CD14-positive monocyte (primary cell): ENCODE results near the gene PLXNC1. TPM values are rescaled to one million over a fixed set of nuclear protein-coding genes. Genes with fewer than 3 reads are reported as not detected.

Experiments used
- DNase-seq, 3 donors: peaks; one replicate each; pipeline ENCODE4 v3.0.0-alpha.2; 2011 to 2022
- H2AFZ ChIP-seq: 2 replicates; pipeline ENCODE4 v1.6.0; 2012; ENCODE audit warnings: mild to moderate bottlenecking, low read depth, low read length, inconsistent platforms; ENCODE audit not compliant: insufficient read depth, poor library complexity, severe bottlenecking
- H3K27ac ChIP-seq, 2 donors: 1 replicate in 1 of 2; 2 replicates in 1 of 2; pipeline ENCODE4 v1.5.1; 2012 to 2013; ENCODE audit warnings: low read length in 2 of 2, control low read depth in 1 of 2, inconsistent platforms in 1 of 2, low read depth in 1 of 2, mild to moderate bottlenecking in 1 of 2
- H3K27me3 ChIP-seq, 2 donors: one replicate each; pipeline versions ENCODE4 v1.6.0 to v1.6.1; 2011 to 2013; ENCODE audit warnings: low read length in 2 of 2; ENCODE audit not compliant: control insufficient read depth in 2 of 2, insufficient read depth in 2 of 2
- H3K36me3 ChIP-seq, 2 donors: replicated peaks in 1 of 2; 1 replicate in 1 of 2; 2 replicates in 1 of 2; pipeline versions ENCODE4 v1.5.1 to v1.6.1; 2012 to 2013; ENCODE audit warnings: low read length in 2 of 2, control low read depth in 1 of 2, inconsistent platforms in 1 of 2, mild to moderate bottlenecking in 1 of 2; ENCODE audit not compliant: insufficient read depth in 2 of 2, control insufficient read depth in 1 of 2
- H3K4me1 ChIP-seq, 2 donors: 1 replicate in 1 of 2; 2 replicates in 1 of 2; pipeline versions ENCODE4 v1.5.1 to v1.6.1; 2012 to 2013; ENCODE audit warnings: low read length in 2 of 2, control low read depth in 1 of 2, inconsistent platforms in 1 of 2, mild to moderate bottlenecking in 1 of 2, moderate library complexity in 1 of 2; ENCODE audit not compliant: insufficient read depth in 2 of 2, control insufficient read depth in 1 of 2
- H3K4me2 ChIP-seq: replicated peaks from 2 replicates; pipeline ENCODE3; 2012; ENCODE audit warnings: low read length, moderate library complexity, mild to moderate bottlenecking; ENCODE audit not compliant: poor library complexity, severe bottlenecking; ENCODE audit errors: extremely low read depth
- H3K4me3 ChIP-seq, 3 experiments: fragments of 200-600 bp in 1 of 3; sonication (generic) in 1 of 3; replicated peaks in 1 of 3; 1 replicate in 2 of 3; 2 replicates in 1 of 3; pipeline ENCODE4 v1.5.1; 2011 to 2013; ENCODE audit warnings: low read length in 3 of 3, mild to moderate bottlenecking in 3 of 3, control low read depth in 2 of 3, low read depth in 2 of 3, inconsistent platforms in 1 of 3, moderate library complexity in 1 of 3
- H3K79me2 ChIP-seq: 2 replicates; pipeline ENCODE4 v1.6.0; 2012; ENCODE audit warnings: mild to moderate bottlenecking, control low read depth, inconsistent platforms, low read length, moderate library complexity; ENCODE audit not compliant: insufficient read depth
- H3K9ac ChIP-seq: 2 replicates; pipeline ENCODE4 v1.6.0; 2017; ENCODE audit warnings: low read length, mild to moderate bottlenecking; ENCODE audit not compliant: insufficient read depth, poor library complexity, severe bottlenecking
- H3K9me3 ChIP-seq, 2 donors: replicated peaks in 1 of 2; 1 replicate in 1 of 2; 2 replicates in 1 of 2; pipeline versions ENCODE4 v1.5.1 to v1.6.1; 2012 to 2013; ENCODE audit warnings: low read length in 2 of 2, control low read depth in 1 of 2; ENCODE audit not compliant: control insufficient read depth in 1 of 2, insufficient read depth in 1 of 2
- H4K20me1 ChIP-seq: 2 replicates; pipeline ENCODE4 v1.6.0; 2012; ENCODE audit warnings: mild to moderate bottlenecking, low read length, control low read depth, moderate library complexity; ENCODE audit not compliant: insufficient read depth
- H3K27ac Mint-ChIP-seq, 7 donors: one replicate each; pipeline ENCODE4 v1.8.0; 2020; ENCODE audit warnings: mild to moderate bottlenecking in 7 of 7, mixed read lengths in 7 of 7, moderate library complexity in 6 of 7, inconsistent platforms in 2 of 7
- H3K27me3 Mint-ChIP-seq, 3 donors: one replicate each; pipeline ENCODE4 v1.8.0; 2021 to 2022; ENCODE audit warnings: low read depth in 3 of 3, mild to moderate bottlenecking in 3 of 3, mixed read lengths in 3 of 3, moderate library complexity in 3 of 3, inconsistent platforms in 1 of 3
- H3K36me3 Mint-ChIP-seq, 2 donors: one replicate each; pipeline ENCODE4 v1.8.0; 2020; ENCODE audit warnings: mixed read lengths in 2 of 2, inconsistent platforms in 1 of 2, mild to moderate bottlenecking in 1 of 2
- H3K4me1 Mint-ChIP-seq: one replicate; pipeline ENCODE4 v1.8.0; 2020; ENCODE audit warnings: mild to moderate bottlenecking, mixed read lengths
- H3K4me3 Mint-ChIP-seq, 2 donors: one replicate each; pipeline ENCODE4 v1.8.0; 2020; ENCODE audit warnings: mild to moderate bottlenecking in 2 of 2, mixed read lengths in 2 of 2, moderate library complexity in 1 of 2
- H3K9me3 Mint-ChIP-seq, 7 donors: one replicate each; pipeline ENCODE4 v1.8.0; 2020 to 2022; ENCODE audit warnings: mixed read lengths in 7 of 7, mild to moderate bottlenecking in 6 of 7, moderate library complexity in 6 of 7, inconsistent platforms in 2 of 7
- WGBS: methylation state at CpG from one replicate; pipeline ENCODE4 v1.1.5; 2013; ENCODE audit warnings: missing lambda C conversion rate; ENCODE audit not compliant: insufficient coverage; 5-methylcytosine and 5-hydroxymethylcytosine counted together
- intact Hi-C, 2 donors: fragments of 100-400 bp; cut with micrococcal nuclease; formaldehyde crosslinking; loops; one replicate each; pipeline versions ENCODE4 v1.15.0 to v1.15.1; 2023
- polyA plus RNA-seq, 3 donors: library from polyadenylated mRNA; depleted of rRNA in 1 of 3; unstranded in 2 of 3; stranded (reverse) in 1 of 3; fragments of 300-500 nt in 2 of 3; fragments of >200 nt in 1 of 3; fragmentation: Illumina TruSeq in 2 of 3; gene quantifications; 1 replicate in 2 of 3; 2 replicates in 1 of 3; pipeline ENCODE4 v1.2.3, GENCODE V29; 2012 to 2021
- TF ChIP-seq, protein P1 (sequence below): fragments of 200-600 bp; IDR thresholded peaks from one replicate; pipeline ENCODE4 v1.8.0; 2022; ENCODE audit warnings: antibody characterized with exemption, mild to moderate bottlenecking

The PLXNC1 gene
- polyA plus RNA-seq, 3 donors: 14.3 to 35.2 (median 15.4) TPM

DNA sequence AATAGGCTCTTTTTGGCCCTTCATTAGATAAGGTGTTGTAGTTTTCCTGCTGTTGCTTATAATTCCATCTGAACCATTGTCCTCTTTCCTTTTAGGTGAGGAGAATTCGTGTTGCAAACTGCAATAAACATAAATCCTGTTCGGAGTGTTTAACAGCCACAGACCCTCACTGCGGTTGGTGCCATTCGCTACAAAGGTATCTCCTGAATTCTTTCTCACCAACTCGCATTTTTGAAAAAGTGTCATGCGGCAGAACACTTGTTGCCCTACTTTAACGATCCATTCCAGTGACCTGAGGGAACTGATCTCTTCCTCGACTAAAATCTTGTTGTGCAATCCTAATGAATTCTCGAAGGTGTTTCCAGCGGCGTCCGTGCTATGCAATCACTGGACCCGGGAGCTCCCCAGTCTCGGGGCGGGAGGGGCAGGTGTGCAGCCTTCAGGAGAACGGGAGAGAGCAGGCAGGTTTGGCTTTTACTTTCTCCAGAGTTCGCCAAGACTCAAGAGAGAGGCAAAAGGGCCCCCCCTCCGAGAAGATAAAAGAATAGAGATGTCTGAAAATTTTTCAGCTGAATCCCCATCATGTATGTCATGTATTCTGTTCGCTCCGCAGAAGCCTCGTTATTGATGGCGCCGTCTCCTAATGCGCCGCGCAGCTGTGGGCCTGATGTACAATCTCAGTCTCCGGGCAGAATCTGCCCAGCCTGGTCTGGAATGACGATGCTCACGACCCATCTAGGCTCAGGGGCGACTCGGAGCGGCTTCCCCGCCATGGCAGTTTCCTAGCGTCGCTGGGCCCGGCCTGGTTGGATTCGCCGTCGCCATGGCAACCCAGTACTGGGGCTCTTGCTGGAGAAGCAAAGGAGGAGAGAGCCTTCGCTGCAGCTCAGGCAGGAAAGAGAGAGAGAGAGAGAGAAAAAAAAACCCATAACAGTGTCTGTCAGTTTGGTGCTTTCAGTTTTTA lies 38.2 kb downstream of the PLXNC1 start:
- Histone ChIP-seq H3K4me3 (no peak overlapping the region), H3K36me3 (peaks cover 54 to 95% of the 10 kb centered on the region in 2 donors), H3K9ac (no peak overlapping the region), H3K4me1 (no peaks in the 10 kb centered on the region), H3K4me2 (no peak overlapping the region), H3K27me3 (no peaks in the 10 kb centered on the region), H2AFZ (no peak overlapping the region), H3K27ac (no peak overlapping the region), H3K79me2 (no peaks in the 10 kb centered on the region), H4K20me1 (peaks cover 73% of the 10 kb centered on the region), H3K9me3 (no peaks in the 10 kb centered on the region)
- TF ChIP-seq, protein P1, sequence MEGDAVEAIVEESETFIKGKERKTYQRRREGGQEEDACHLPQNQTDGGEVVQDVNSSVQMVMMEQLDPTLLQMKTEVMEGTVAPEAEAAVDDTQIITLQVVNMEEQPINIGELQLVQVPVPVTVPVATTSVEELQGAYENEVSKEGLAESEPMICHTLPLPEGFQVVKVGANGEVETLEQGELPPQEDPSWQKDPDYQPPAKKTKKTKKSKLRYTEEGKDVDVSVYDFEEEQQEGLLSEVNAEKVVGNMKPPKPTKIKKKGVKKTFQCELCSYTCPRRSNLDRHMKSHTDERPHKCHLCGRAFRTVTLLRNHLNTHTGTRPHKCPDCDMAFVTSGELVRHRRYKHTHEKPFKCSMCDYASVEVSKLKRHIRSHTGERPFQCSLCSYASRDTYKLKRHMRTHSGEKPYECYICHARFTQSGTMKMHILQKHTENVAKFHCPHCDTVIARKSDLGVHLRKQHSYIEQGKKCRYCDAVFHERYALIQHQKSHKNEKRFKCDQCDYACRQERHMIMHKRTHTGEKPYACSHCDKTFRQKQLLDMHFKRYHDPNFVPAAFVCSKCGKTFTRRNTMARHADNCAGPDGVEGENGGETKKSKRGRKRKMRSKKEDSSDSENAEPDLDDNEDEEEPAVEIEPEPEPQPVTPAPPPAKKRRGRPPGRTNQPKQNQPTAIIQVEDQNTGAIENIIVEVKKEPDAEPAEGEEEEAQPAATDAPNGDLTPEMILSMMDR: no peak
- Mint-ChIP-seq H3K9me3 (peaks cover 0 to 7% (median 0%) of the 10 kb centered on the region in 7 donors), H3K36me3 (peaks cover 4 to 44% of the 10 kb centered on the region in 2 donors), H3K27me3 (peaks cover 0 to 4% (median 2%) of the 10 kb centered on the region in 3 donors), H3K4me3 (no peak overlapping the region), H3K27ac (no peak overlapping the region), H3K4me1 (no peaks in the 10 kb centered on the region)
- DNase-seq: no peak
- 96% methylated on average over 26 of the region's 40 CpGs for WGBS
- intact Hi-C loops: no loop called here

DNA sequence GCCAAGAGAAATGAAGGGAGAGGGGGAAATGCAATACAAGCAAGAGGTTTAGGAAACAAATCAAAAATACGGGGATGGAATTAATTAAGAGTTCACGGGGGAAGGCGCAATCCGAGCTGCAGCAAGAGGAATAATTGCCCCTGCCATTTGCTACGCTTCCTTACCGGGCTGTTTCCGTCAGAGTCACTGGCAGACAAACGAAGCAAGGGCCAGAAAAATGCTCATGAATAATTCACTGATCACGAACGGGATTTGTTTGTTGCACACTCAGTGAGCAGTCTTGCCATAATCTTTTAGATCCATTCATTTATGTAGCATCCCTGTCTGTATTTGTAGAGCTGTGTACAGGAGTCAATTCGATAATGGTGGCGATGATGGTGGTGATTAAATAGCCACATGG lies 39.0 kb downstream of the PLXNC1 start:
- TF ChIP-seq, protein P1: no peak
- intact Hi-C loops: no loop called here
- peaks cover 73% of the 10 kb centered on the region for H4K20me1 ChIP-seq
- no peaks in the 10 kb centered on the region for H3K9me3 ChIP-seq
- H3K27ac ChIP-seq: no peak overlapping the region
- H3K4me1 ChIP-seq: no peaks in the 10 kb centered on the region
- H3K4me3 ChIP-seq: no peak overlapping the region
- peaks cover 0 to 4% (median 2%) of the 10 kb centered on the region in 3 donors for H3K27me3 Mint-ChIP-seq
- H3K27ac Mint-ChIP-seq: no peak overlapping the region
- no peak for DNase-seq
- H3K4me1 Mint-ChIP-seq: no peaks in the 10 kb centered on the region
- no peak overlapping the region for H3K4me3 Mint-ChIP-seq
- H3K9me3 Mint-ChIP-seq: peaks cover 0 to 9% (median 0%) of the 10 kb centered on the region in 7 donors
- H3K9ac ChIP-seq: no peak overlapping the region
- WGBS: 94% methylated on average over 10 of the region's 12 CpGs
- H3K79me2 ChIP-seq: no peaks in the 10 kb centered on the region
- H3K27me3 ChIP-seq: no peaks in the 10 kb centered on the region
- H3K4me2 ChIP-seq: no peak overlapping the region
- no peak overlapping the region for H2AFZ ChIP-seq
- peaks cover 12 to 46% of the 10 kb centered on the region in 2 donors for H3K36me3 Mint-ChIP-seq
- peaks cover 54 to 95% of the 10 kb centered on the region in 2 donors for H3K36me3 ChIP-seq
